Mammary epithelial cell (primary cell): ENCODE results near the gene ELOVL6.

Experiments
- CTCF ChIP-seq, 2 donors: IDR thresholded peaks in 1 of 2; conservative IDR thresholded peaks in 1 of 2; 2 replicates each; pipeline ENCODE4 v1.5.1; 2011 to 2012; ENCODE audit warnings: inconsistent platforms in 2 of 2, low read length in 2 of 2, mild to moderate bottlenecking in 2 of 2, control low read depth in 1 of 2, low read depth in 1 of 2; ENCODE audit not compliant: insufficient read depth in 1 of 2; ENCODE audit errors: extremely low read depth in 1 of 2
- EZH2 ChIP-seq: IDR thresholded peaks from 2 replicates; pipeline ENCODE4 v1.6.1; 2012; ENCODE audit warnings: low read length, inconsistent platforms, borderline replicate concordance

- no peak for TF ChIP-seq CTCF (conservative IDR thresholded peaks at IDR 0.05 in 1 of 2, IDR thresholded peaks at IDR 0.05 in 1 of 2; ENCODE audit: extremely low read depth in 1 of 2, insufficient read depth in 1 of 2, low read depth in 1 of 2, low read length in 2 of 2)
- TF ChIP-seq EZH2, result no peak
Observed at GRCh38 chr4:110075083-110075738, 123.2 kb downstream of the ELOVL6 start.
